Measurements from ENCODE around the gene EPB41L4A.

GRCh38 chr5:112283034-112283582, 136.0 kb downstream of the EPB41L4A start:
- no peak for TF ChIP-seq POLR2AphosphoS5 (IDR thresholded peaks at IDR 0.05)
- TF ChIP-seq, protein P1, sequence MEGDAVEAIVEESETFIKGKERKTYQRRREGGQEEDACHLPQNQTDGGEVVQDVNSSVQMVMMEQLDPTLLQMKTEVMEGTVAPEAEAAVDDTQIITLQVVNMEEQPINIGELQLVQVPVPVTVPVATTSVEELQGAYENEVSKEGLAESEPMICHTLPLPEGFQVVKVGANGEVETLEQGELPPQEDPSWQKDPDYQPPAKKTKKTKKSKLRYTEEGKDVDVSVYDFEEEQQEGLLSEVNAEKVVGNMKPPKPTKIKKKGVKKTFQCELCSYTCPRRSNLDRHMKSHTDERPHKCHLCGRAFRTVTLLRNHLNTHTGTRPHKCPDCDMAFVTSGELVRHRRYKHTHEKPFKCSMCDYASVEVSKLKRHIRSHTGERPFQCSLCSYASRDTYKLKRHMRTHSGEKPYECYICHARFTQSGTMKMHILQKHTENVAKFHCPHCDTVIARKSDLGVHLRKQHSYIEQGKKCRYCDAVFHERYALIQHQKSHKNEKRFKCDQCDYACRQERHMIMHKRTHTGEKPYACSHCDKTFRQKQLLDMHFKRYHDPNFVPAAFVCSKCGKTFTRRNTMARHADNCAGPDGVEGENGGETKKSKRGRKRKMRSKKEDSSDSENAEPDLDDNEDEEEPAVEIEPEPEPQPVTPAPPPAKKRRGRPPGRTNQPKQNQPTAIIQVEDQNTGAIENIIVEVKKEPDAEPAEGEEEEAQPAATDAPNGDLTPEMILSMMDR (IDR thresholded peaks at IDR 0.05): no peak

Data from breast epithelium (tissue), 3 donors.